HCT116 (cell line): ENCODE data around the gene PLEKHG1. TPM values are rescaled to one million over a fixed set of nuclear protein-coding genes. Genes with fewer than 3 reads are reported as not detected.

Experiments used
- ATAC-seq: fragments of 200-7000 bp; cut with Tn5 transposase; 2 replicates; pipeline ENCODE4 v1.9.1; 2020; ENCODE audit warnings: mild to moderate bottlenecking, moderate library complexity
- BruUV-seq: library from RNA; stranded (reverse); fragments of 400-500 nt; replicated peaks from 2 replicates; lab custom pipeline; 2021; lab: Mats Ljungman, UMichigan
- CTCF ChIA-PET: fragments of 300-600 bp; sonication (Branson Sonifier 250); formaldehyde crosslinking; loops from one replicate; lab custom pipeline; 2021; ENCODE audit warnings: antibody characterized with exemption; lab: Charles Lee
- POLR2A ChIA-PET: fragments of 300-600, 350-600 bp; sonication (Branson Sonifier 250); formaldehyde crosslinking; loops from one replicate; lab custom pipeline; 2021; ENCODE audit warnings: antibody characterized with exemption; lab: Charles Lee
- RAD21 ChIA-PET, 2 experiments: fragments of 300-600 bp; sonication (Branson Sonifier 250); formaldehyde crosslinking; loops; one replicate each; lab custom pipeline; 2023; ENCODE audit warnings: low total read pairs in 2 of 2; ENCODE audit not compliant: uncharacterized antibody in 2 of 2, unreplicated experiment in 2 of 2, low non-redundant PET in 1 of 2; lab: Charles Lee
- DNase-seq: peaks from one replicate; pipeline ENCODE4 v3.0.0-alpha.2; 2010; ENCODE audit warnings: low read depth, low spot score
- H2AFZ ChIP-seq: fragments of 200-600 bp; shearing (Covaris generic), sonication (generic); 2 replicates; pipeline ENCODE4 v1.6.1; 2017; ENCODE audit warnings: low read depth, mixed run types, mixed read lengths, antibody characterized with exemption, low read length; ENCODE audit not compliant: poor library complexity, severe bottlenecking
- H3K27ac ChIP-seq: 2 replicates; pipeline ENCODE4 v1.5.1; 2012; ENCODE audit warnings: low read depth, low read length
- H3K27me3 ChIP-seq: fragments of 200-600 bp; sonication (generic); 2 replicates; pipeline ENCODE4 v1.6.1; 2016; ENCODE audit warnings: mixed run types, low read length, mixed read lengths; ENCODE audit not compliant: insufficient read depth
- H3K36me3 ChIP-seq, 2 experiments: fragments of 200-500 bp in 1 of 2; fragments of 200-600 bp in 1 of 2; sonication (Bioruptor generic) in 1 of 2; sonication (generic) in 1 of 2; 2 replicates each; pipeline versions ENCODE4 v1.5.1 to v1.6.1; 2014 to 2016; ENCODE audit warnings: low read length in 2 of 2, inconsistent platforms in 1 of 2, mixed read lengths in 1 of 2, mixed run types in 1 of 2; ENCODE audit not compliant: insufficient read depth in 2 of 2, control insufficient read depth in 1 of 2
- H3K4me1 ChIP-seq, 2 experiments: fragments of 200-600 bp in 1 of 2; sonication (generic) in 1 of 2; 2 replicates each; pipeline versions ENCODE4 v1.5.1 to v1.6.1; 2012 to 2017; ENCODE audit warnings: low read length in 2 of 2, inconsistent platforms in 1 of 2, mild to moderate bottlenecking in 1 of 2, mixed read lengths in 1 of 2, mixed run types in 1 of 2, moderate library complexity in 1 of 2; ENCODE audit not compliant: insufficient read depth in 2 of 2, control insufficient read depth in 1 of 2
- H3K4me2 ChIP-seq: fragments of 200-600 bp; sonication (generic); 2 replicates; pipeline ENCODE4 v1.6.1; 2017; ENCODE audit warnings: mixed run types, low read length, mixed read lengths
- H3K4me3 ChIP-seq, 2 experiments: fragments of 200-600 bp in 1 of 2; sonication (generic) in 1 of 2; replicated peaks in 1 of 2; 2 replicates each; pipeline ENCODE4 v1.5.1; 2011 to 2016; ENCODE audit warnings: low read length in 2 of 2, control low read depth in 1 of 2, low read depth in 1 of 2, mild to moderate bottlenecking in 1 of 2, mixed read lengths in 1 of 2, mixed run types in 1 of 2
- H3K79me2 ChIP-seq: fragments of 200-600 bp; sonication (generic); 2 replicates; pipeline ENCODE4 v1.6.1; 2017; ENCODE audit warnings: mild to moderate bottlenecking, mixed run types, low read length, moderate library complexity, mixed read lengths; ENCODE audit not compliant: insufficient read depth
- H3K9ac ChIP-seq: fragments of 200-600 bp; sonication (generic); 2 replicates; pipeline ENCODE4 v1.6.1; 2016; ENCODE audit warnings: low read length, mixed read lengths
- H3K9me2 ChIP-seq: fragments of 200-600 bp; sonication (generic), shearing (Covaris generic); 2 replicates; pipeline ENCODE4 v1.6.1; 2017; ENCODE audit warnings: mixed run types, mild to moderate bottlenecking, moderate library complexity; ENCODE audit not compliant: insufficient read depth
- H3K9me3 ChIP-seq, 2 experiments: fragments of 200-500 bp in 1 of 2; fragments of 200-600 bp in 1 of 2; sonication (Bioruptor generic) in 1 of 2; sonication (generic) in 1 of 2; 2 replicates each; pipeline ENCODE4 v1.6.1; 2014 to 2017; ENCODE audit warnings: low read length in 2 of 2, mixed read lengths in 2 of 2, inconsistent platforms in 1 of 2, low read depth in 1 of 2, mild to moderate bottlenecking in 1 of 2, mixed run types in 1 of 2, moderate library complexity in 1 of 2; ENCODE audit not compliant: control insufficient read depth in 1 of 2, insufficient read depth in 1 of 2
- H4K20me1 ChIP-seq: fragments of 200-600 bp; sonication (generic), shearing (Covaris generic); 2 replicates; pipeline ENCODE4 v1.6.1; 2017; ENCODE audit warnings: mixed run types, mild to moderate bottlenecking, moderate library complexity; ENCODE audit not compliant: insufficient read depth
- ATF3 ChIP-seq: IDR thresholded peaks from 2 replicates; pipeline ENCODE4 v1.6.1; 2012
- CBX3 ChIP-seq: IDR thresholded peaks from 2 replicates; pipeline ENCODE4 v1.6.1; 2012; ENCODE audit warnings: low read depth
- CEBPB ChIP-seq: IDR thresholded peaks from 2 replicates; pipeline ENCODE4 v1.6.1; 2012; ENCODE audit warnings: low read depth
- CTCF ChIP-seq, 3 experiments: fragments of 200-600 bp in 1 of 3; sonication (generic) in 1 of 3; IDR thresholded peaks in 2 of 3; conservative IDR thresholded peaks in 1 of 3; 2 replicates each; pipeline ENCODE4 v1.5.1; 2012 to 2017; ENCODE audit warnings: low read depth in 2 of 3, low read length in 2 of 3, antibody characterized with exemption in 1 of 3, borderline replicate concordance in 1 of 3, control low read depth in 1 of 3, mild to moderate bottlenecking in 1 of 3, mixed read lengths in 1 of 3, mixed run types in 1 of 3, moderate library complexity in 1 of 3; ENCODE audit not compliant: insufficient read depth in 1 of 3
- EGR1 ChIP-seq: IDR thresholded peaks from 2 replicates; pipeline ENCODE4 v1.6.1; 2012; ENCODE audit warnings: low read depth
- FOSL1 ChIP-seq: IDR thresholded peaks from 2 replicates; pipeline ENCODE4 v1.6.1; 2012; ENCODE audit warnings: low read depth
- POLR2AphosphoS5 ChIP-seq: IDR thresholded peaks from 2 replicates; pipeline ENCODE4 v1.6.1; 2011; ENCODE audit warnings: mild to moderate bottlenecking, low read depth, low read length, moderate library complexity
- RAD21 ChIP-seq: IDR thresholded peaks from 2 replicates; pipeline ENCODE4 v1.6.1; 2012; ENCODE audit warnings: low read depth, mild to moderate bottlenecking
- REST ChIP-seq: IDR thresholded peaks from 2 replicates; pipeline ENCODE4 v1.6.1; 2012; ENCODE audit warnings: low read depth
- SIN3A ChIP-seq: IDR thresholded peaks from 2 replicates; pipeline ENCODE4 v1.6.1; 2012; ENCODE audit warnings: low read depth
- SP1 ChIP-seq: IDR thresholded peaks from 2 replicates; pipeline ENCODE4 v1.6.1; 2012; ENCODE audit warnings: low read depth
- TCF7L2 ChIP-seq: IDR thresholded peaks from 2 replicates; pipeline ENCODE4 v1.7.0; 2011; ENCODE audit warnings: borderline replicate concordance, inconsistent platforms; ENCODE audit not compliant: insufficient read depth, insufficient read length; ENCODE audit errors: extremely low read depth
- YY1 ChIP-seq: IDR thresholded peaks from 2 replicates; pipeline ENCODE4 v1.6.1; 2011; ENCODE audit warnings: low read length, low read depth, moderate library complexity, mild to moderate bottlenecking; ENCODE audit not compliant: insufficient replicate concordance; ENCODE audit errors: extremely low read depth
- ZBTB33 ChIP-seq: IDR thresholded peaks from 2 replicates; pipeline ENCODE4 v1.6.1; 2011; ENCODE audit warnings: mild to moderate bottlenecking, low read length, moderate library complexity; ENCODE audit not compliant: insufficient replicate concordance; ENCODE audit errors: extremely low read depth
- ZFX ChIP-seq: fragments of 450-650 bp; IDR thresholded peaks from 2 replicates; pipeline ENCODE4 v1.6.1; 2017
- ZNF274 ChIP-seq: fragments of 200-500 bp; sonication (Bioruptor generic); IDR thresholded peaks from 2 replicates; pipeline ENCODE4 v1.6.1; 2014; ENCODE audit warnings: mild to moderate bottlenecking, low read depth, low read length, inconsistent platforms
- intact Hi-C: fragments of 100-400 bp; cut with micrococcal nuclease; formaldehyde crosslinking; loops from 2 replicates; pipeline ENCODE4 v1.10.0; 2022
- total RNA-seq: library from RNA; stranded (reverse); gene quantifications from one replicate; pipeline ENCODE4 v1.2.1, GENCODE V29; 2021; ENCODE audit not compliant: unreplicated experiment

Gene PLEKHG1
- total RNA-seq, 1 experiment from 2014 or later = 10.4 TPM

- intact Hi-C loops = no loop called here
- Histone ChIP-seq H3K79me2 (no peaks in the 10 kb centered on the region), H2AFZ (no peak overlapping the region), H3K9ac (no peak overlapping the region), H3K36me3 (no peaks in the 10 kb centered on the region), H4K20me1 (no peaks in the 10 kb centered on the region), H3K4me2 (no peak overlapping the region), H3K4me1 (peaks cover 4 to 13% of the 10 kb centered on the region in 2 experiments; a peak in 2 of 4 replicates), H3K9me3 (no peaks in the 10 kb centered on the region), H3K4me3 (no peak overlapping the region), H3K27ac (no peak overlapping the region), H3K9me2 (no peaks in the 10 kb centered on the region), H3K27me3 (no peaks in the 10 kb centered on the region)
- BruUV-seq = no TSS peak
- ChIA-PET POLR2A (no interaction called here), RAD21 (no interaction called here), CTCF (no interaction called here)
- DNase-seq (no peak), ATAC-seq (no peak)
- TF ChIP-seq FOSL1 (no peak), CEBPB (no peak), CTCF (IDR thresholded peaks at IDR 0.05 in 2 of 3, conservative IDR thresholded peaks at IDR 0.05 in 1 of 3; ENCODE audit: borderline replicate concordance in 1 of 3, insufficient read depth in 1 of 3, low read depth in 2 of 3, low read length in 2 of 3) (no peak), SP1 (no peak), ZFX (no peak), RAD21 (no peak), SIN3A (no peak), YY1 (no peak), REST (no peak), TCF7L2 (no peak), ZBTB33 (no peak), ATF3 (no peak), ZNF274 (no peak), CBX3 (no peak), POLR2AphosphoS5 (no peak), EGR1 (no peak)
Measured at GRCh38 chr6:150596439-150596838, 3.2 kb upstream of the PLEKHG1 start.
